GM12878 (cell line): ENCODE measurements around the gene GTF2F2. TPM values are rescaled to one million over a fixed set of nuclear protein-coding genes. Genes with fewer than 3 reads are reported as not detected.

ENCODE experiments used
- ATAC-seq: fragments of 200-7000 bp; cut with Tn5 transposase; 3 replicates; pipeline ENCODE4 v1.9.1; 2020; ENCODE audit warnings: mild to moderate bottlenecking, moderate library complexity
- BruUV-seq: library from RNA; stranded (reverse); fragments of 400-500 nt; replicated peaks from 2 replicates; lab custom pipeline; 2021; lab: Mats Ljungman, UMichigan
- CTCF ChIA-PET: fragments of 300-600 bp; sonication (Branson Sonifier 250); formaldehyde crosslinking; extraction: SDS; loops from one replicate; lab custom pipeline; 2021; ENCODE audit warnings: inconsistent platforms; lab: Yijun Ruan, JAX
- POLR2A ChIA-PET: fragments of 350-600 bp; formaldehyde crosslinking; extraction: SDS; loops from one replicate; lab custom pipeline; 2021; ENCODE audit warnings: inconsistent platforms; lab: Charles Lee
- RAD21 ChIA-PET: fragments of 300-600 bp; sonication (Branson Sonifier 250); formaldehyde crosslinking; loops from one replicate; lab custom pipeline; 2023; ENCODE audit warnings: antibody characterized with exemption; ENCODE audit not compliant: unreplicated experiment; lab: Charles Lee
- SMC1A ChIA-PET: fragments of 300-600 bp; sonication (Branson Sonifier 250); formaldehyde crosslinking; loops from one replicate; lab custom pipeline; 2023; ENCODE audit not compliant: unreplicated experiment, uncharacterized antibody; lab: Charles Lee
- DNase-seq: peaks from one replicate; pipeline ENCODE4 v3.0.0-alpha.2; 2011; ENCODE audit warnings: low read depth, low spot score
- FAIRE-seq: peaks from 3 replicates; lab custom pipeline; 2011; peaks lifted over from hg19 to GRCh38; lab: Jason Lieb, UNC
- H2AFZ ChIP-seq: 2 replicates; pipeline ENCODE4 v1.6.0; 2011; ENCODE audit warnings: low read depth, low read length, control low read depth; ENCODE audit not compliant: control insufficient read depth
- H3K27ac ChIP-seq: 2 replicates; pipeline ENCODE4 v1.5.1; 2011; ENCODE audit warnings: control low read depth; ENCODE audit not compliant: control insufficient read depth, insufficient read depth
- H3K27me3 ChIP-seq, 2 experiments: replicated peaks in 1 of 2; 2 replicates each; pipeline versions ENCODE4 v1.6.0 to v1.6.1; 2011; ENCODE audit warnings: low read length in 1 of 2; ENCODE audit not compliant: control insufficient read depth in 2 of 2, insufficient read depth in 2 of 2
- H3K36me3 ChIP-seq, 2 experiments: 2 replicates each; pipeline ENCODE4 v1.5.1; 2011; ENCODE audit warnings: low read length in 1 of 2; ENCODE audit not compliant: control insufficient read depth in 2 of 2, insufficient read depth in 2 of 2
- H3K4me1 ChIP-seq: 2 replicates; pipeline ENCODE4 v1.6.1; 2011; ENCODE audit warnings: mild to moderate bottlenecking, low read length, moderate library complexity, mixed read lengths; ENCODE audit not compliant: control insufficient read depth, insufficient read depth
- H3K4me2 ChIP-seq: 2 replicates; pipeline ENCODE4 v1.6.0; 2011; ENCODE audit warnings: control low read depth; ENCODE audit not compliant: control insufficient read depth, insufficient read depth
- H3K4me3 ChIP-seq: fragments of 200-600 bp; sonication (generic); 2 replicates; pipeline ENCODE4 v1.5.1; 2016
- H3K79me2 ChIP-seq: 2 replicates; pipeline ENCODE4 v1.6.0; 2011; ENCODE audit warnings: low read length; ENCODE audit not compliant: control insufficient read depth, insufficient read depth
- H3K9ac ChIP-seq: 2 replicates; pipeline ENCODE4 v1.8.0; 2011; ENCODE audit warnings: low read length, control low read depth, mixed read lengths; ENCODE audit not compliant: control insufficient read depth, insufficient read depth
- H3K9me3 ChIP-seq: replicated peaks from 3 replicates; pipeline ENCODE4 v1.5.1; 2011; ENCODE audit warnings: mild to moderate bottlenecking, low read length; ENCODE audit not compliant: control insufficient read depth, insufficient read depth
- H4K20me1 ChIP-seq: 2 replicates; pipeline ENCODE4 v1.6.0; 2011; ENCODE audit not compliant: control insufficient read depth, insufficient read depth
- BCL11A ChIP-seq: IDR thresholded peaks from 2 replicates; pipeline ENCODE4 v1.6.1; 2011; ENCODE audit warnings: low read depth, low read length
- CBFB ChIP-seq: IDR thresholded peaks from 2 replicates; pipeline ENCODE4 v1.6.1; 2016; ENCODE audit warnings: antibody characterized with exemption, low read depth
- GABPA ChIP-seq: IDR thresholded peaks from 2 replicates; pipeline ENCODE4 v1.6.1; 2014; ENCODE audit warnings: antibody characterized with exemption, low read depth, mild to moderate bottlenecking, inconsistent platforms
- IRF3 ChIP-seq: fragments of 450-650 bp; IDR thresholded peaks from 2 replicates; pipeline ENCODE4 v1.6.1; 2014; ENCODE audit warnings: mild to moderate bottlenecking
- WRNIP1 ChIP-seq: IDR thresholded peaks from 2 replicates; pipeline ENCODE4 v1.6.1; 2011; ENCODE audit warnings: low read depth, low read length, improper control_type of control experiment, borderline replicate concordance
- ZBED1 ChIP-seq: IDR thresholded peaks from 2 replicates; pipeline ENCODE4 v1.6.1; 2016; ENCODE audit warnings: borderline replicate concordance
- ZZZ3 ChIP-seq: IDR thresholded peaks from 2 replicates; pipeline ENCODE4 v1.6.1; 2011; ENCODE audit warnings: low read depth; ENCODE audit not compliant: control insufficient read depth, insufficient read length
- WGBS: methylation state at CpG from one replicate; pipeline ENCODE4 v1.1.6; 2016; ENCODE audit warnings: low lambda C conversion rate; ENCODE audit not compliant: insufficient replicate concordance, insufficient coverage; ENCODE audit errors: missing lambda C conversion rate; 5-methylcytosine and 5-hydroxymethylcytosine counted together
- in situ Hi-C: fragments of 300-500 bp; cut with MboI; formaldehyde crosslinking; loops from 9 replicates; pipeline ENCODE4 v1.14.3; 2018; ENCODE audit warnings: mixed read lengths
- intact Hi-C: fragments of 100-400 bp; cut with micrococcal nuclease; formaldehyde crosslinking; loops from one replicate; pipeline ENCODE4 v1.14.2; 2022; ENCODE audit not compliant: unreplicated experiment
- polyA plus RNA-seq, 11 experiments: library from polyadenylated mRNA; depleted of rRNA in 4 of 11; unstranded in 6 of 11; stranded (reverse) in 5 of 11; fragments of >200 nt; fragmentation: Nextera tagmentation in 4 of 11; fragmentation: Illumina TruSeq in 1 of 11; extraction: Ambion mirVana in 4 of 11; extraction: Trizol in 1 of 11; gene quantifications; 1 replicate in 1 of 11; 2 replicates in 10 of 11; pipeline versions ENCODE4 v1.2.1 to v1.2.3, GENCODE V29; 2011 to 2016; ENCODE audit warnings: inconsistent platforms in 2 of 11, missing spikeins in 2 of 11, low read depth in 1 of 11
- total RNA-seq, 4 experiments: library from RNA; depleted of rRNA in 3 of 4; stranded (reverse); fragments of >200 nt in 3 of 4; fragmentation: Illumina TruSeq in 1 of 4; extraction: Trizol in 1 of 4; gene quantifications; 2 replicates each; pipeline versions ENCODE4 v1.2.1 to v1.2.3, GENCODE V29; 2013 to 2021
- TF ChIP-seq, protein P1 (sequence below): IDR thresholded peaks from 2 replicates; pipeline ENCODE4 v1.6.1; 2012; ENCODE audit warnings: mild to moderate bottlenecking, low read depth, low read length
- TF ChIP-seq, protein P2 (sequence below): IDR thresholded peaks from 2 replicates; pipeline ENCODE4 v1.6.1; 2012; ENCODE audit warnings: low read depth, low read length, improper control_type of control experiment

Gene GTF2F2
- total and polyA plus RNA-seq, 10 of the 15 experiments (the other 5 are each of a cell fraction or from before 2014, with no cell fraction given): 14.5 to 30.8 (median 22.6) TPM

GRCh38 chr13:45107539-45107938, 12.8 kb upstream of the GTF2F2 start (continued):
- TF ChIP-seq, protein P1, sequence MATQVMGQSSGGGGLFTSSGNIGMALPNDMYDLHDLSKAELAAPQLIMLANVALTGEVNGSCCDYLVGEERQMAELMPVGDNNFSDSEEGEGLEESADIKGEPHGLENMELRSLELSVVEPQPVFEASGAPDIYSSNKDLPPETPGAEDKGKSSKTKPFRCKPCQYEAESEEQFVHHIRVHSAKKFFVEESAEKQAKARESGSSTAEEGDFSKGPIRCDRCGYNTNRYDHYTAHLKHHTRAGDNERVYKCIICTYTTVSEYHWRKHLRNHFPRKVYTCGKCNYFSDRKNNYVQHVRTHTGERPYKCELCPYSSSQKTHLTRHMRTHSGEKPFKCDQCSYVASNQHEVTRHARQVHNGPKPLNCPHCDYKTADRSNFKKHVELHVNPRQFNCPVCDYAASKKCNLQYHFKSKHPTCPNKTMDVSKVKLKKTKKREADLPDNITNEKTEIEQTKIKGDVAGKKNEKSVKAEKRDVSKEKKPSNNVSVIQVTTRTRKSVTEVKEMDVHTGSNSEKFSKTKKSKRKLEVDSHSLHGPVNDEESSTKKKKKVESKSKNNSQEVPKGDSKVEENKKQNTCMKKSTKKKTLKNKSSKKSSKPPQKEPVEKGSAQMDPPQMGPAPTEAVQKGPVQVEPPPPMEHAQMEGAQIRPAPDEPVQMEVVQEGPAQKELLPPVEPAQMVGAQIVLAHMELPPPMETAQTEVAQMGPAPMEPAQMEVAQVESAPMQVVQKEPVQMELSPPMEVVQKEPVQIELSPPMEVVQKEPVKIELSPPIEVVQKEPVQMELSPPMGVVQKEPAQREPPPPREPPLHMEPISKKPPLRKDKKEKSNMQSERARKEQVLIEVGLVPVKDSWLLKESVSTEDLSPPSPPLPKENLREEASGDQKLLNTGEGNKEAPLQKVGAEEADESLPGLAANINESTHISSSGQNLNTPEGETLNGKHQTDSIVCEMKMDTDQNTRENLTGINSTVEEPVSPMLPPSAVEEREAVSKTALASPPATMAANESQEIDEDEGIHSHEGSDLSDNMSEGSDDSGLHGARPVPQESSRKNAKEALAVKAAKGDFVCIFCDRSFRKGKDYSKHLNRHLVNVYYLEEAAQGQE: no peak
- TF ChIP-seq BCL11A: no peak
- TF ChIP-seq, all 136 proteins: peak for 0

DNA sequence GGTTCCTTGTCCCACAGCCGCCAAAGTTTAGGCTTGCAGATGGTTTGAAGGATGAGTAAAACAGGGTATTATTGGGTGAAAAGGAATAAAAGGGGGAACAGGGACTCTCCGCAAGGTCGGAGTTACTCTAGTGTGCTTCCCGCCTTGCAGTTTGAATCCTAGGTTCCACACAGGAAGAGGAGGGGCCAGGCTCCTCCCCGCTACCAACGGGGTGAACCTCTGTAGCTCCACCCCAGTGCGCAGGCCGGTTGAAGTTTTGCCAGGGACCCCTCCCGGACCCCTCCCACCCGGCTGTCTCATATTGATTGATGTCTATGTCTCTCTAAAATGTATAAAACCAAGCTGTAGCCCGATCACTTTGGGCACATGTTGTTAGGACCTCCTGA, 11.6 kb upstream of the GTF2F2 start:
- Histone ChIP-seq H3K9me3 (no peaks in the 10 kb centered on the region), H3K27ac (no peak overlapping the region), H2AFZ (peak overlapping the region; percentile 47; the same call in 1 of the 2 replicates), H3K9ac (no peak overlapping the region), H3K4me2 (peak overlapping the region; percentile 31), H3K36me3 (no peaks in the 10 kb centered on the region)
- CTCF ChIA-PET: interaction anchor here (1.0 to 1.4 kb wide), 6 partner anchors 8 to 172 kb away, joined by 3 to 7 read pairs (median 3); partner anchors contain the start of gene GTF2F2
- peak; percentile 7 for DNase-seq
- SMC1A ChIA-PET: interaction anchor here (1.5 kb wide), 1 partner anchor 25 kb away, joined by 4 read pairs; no protein-coding TSS in a partner anchor
- POLR2A ChIA-PET: interaction anchor here (0.7 kb wide), 1 partner anchor 1470 kb away, joined by 4 read pairs; no protein-coding TSS in a partner anchor
- FAIRE-seq: peak; percentile 44
- in situ Hi-C loops: no loop called here
- TF ChIP-seq WRNIP1 (no peak), GABPA (peak; percentile 53), CBFB (no peak), ZZZ3 (no peak), ZBED1 (0 out of 2 replicates have a peak, but pooled peaks have one; percentile 16), IRF3 (no peak)
- TF ChIP-seq, protein P2, sequence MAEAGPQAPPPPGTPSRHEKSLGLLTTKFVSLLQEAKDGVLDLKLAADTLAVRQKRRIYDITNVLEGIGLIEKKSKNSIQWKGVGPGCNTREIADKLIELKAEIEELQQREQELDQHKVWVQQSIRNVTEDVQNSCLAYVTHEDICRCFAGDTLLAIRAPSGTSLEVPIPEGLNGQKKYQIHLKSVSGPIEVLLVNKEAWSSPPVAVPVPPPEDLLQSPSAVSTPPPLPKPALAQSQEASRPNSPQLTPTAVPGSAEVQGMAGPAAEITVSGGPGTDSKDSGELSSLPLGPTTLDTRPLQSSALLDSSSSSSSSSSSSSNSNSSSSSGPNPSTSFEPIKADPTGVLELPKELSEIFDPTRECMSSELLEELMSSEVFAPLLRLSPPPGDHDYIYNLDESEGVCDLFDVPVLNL: peak; percentile 88
- TF ChIP-seq, all 136 proteins: peak for 3
- no TSS peak for BruUV-seq
- Histone ChIP-seq H3K27me3 (peaks cover 0 to 2% of the 10 kb centered on the region in 2 experiments; a peak in 1 of 4 replicates), H3K79me2 (no peaks in the 10 kb centered on the region), H4K20me1 (no peaks in the 10 kb centered on the region), H3K4me3 (peak overlapping the region; percentile 25), H3K4me1 (peaks cover 9% of the 10 kb centered on the region; the same call in 1 of the 2 replicates)
- intact Hi-C loops: no loop called here
- RAD21 ChIA-PET: interaction anchor here (0.6 to 1.1 kb wide), 3 partner anchors 11 to 201 kb away, joined by 3 to 6 read pairs (median 3); partner anchors contain the start of gene GTF2F2
- 14% methylated on average over 11 of the region's 11 CpGs for WGBS
- ATAC-seq: peak; percentile 72
